GM10266 (cell line): ENCODE results near the gene CRELD1.

ENCODE experiments used
- DNase-seq: peaks from one replicate; pipeline ENCODE4 v3.0.0; 2012; ENCODE audit errors: extremely low spot score
- CTCF ChIP-seq: IDR thresholded peaks from 2 replicates; pipeline ENCODE4 v1.5.1; 2012; ENCODE audit warnings: mild to moderate bottlenecking, low read depth; ENCODE audit not compliant: control insufficient read depth, insufficient read depth; ENCODE audit errors: missing control alignments

Gene CRELD1

DNA sequence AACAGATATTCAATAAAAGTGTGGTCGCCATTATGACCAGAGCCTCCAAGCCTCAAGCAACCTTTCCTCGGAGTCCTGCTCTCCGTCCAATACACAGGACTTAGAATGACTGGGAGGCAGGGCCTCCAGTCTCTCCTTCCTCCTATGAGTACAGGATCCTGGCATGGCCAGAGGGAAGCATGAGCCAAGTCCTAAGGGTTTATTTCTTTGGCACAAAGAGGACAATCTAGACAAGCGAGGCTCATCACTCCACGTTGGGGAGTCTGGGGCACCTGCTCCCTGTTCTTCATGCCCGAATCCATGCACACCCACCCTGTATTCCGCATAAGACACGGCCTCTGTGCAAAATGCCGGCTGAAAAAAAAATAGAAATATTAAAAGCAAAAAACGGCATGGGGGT lies 11.7 kb downstream of the CRELD1 start:
- TF ChIP-seq CTCF, result no peak
- DNase-seq, result no peak

GRCh38 chr3:9946112-9947024 lies 12.7 kb downstream of the CRELD1 start:
- peak; percentile 31 for TF ChIP-seq CTCF
- DNase-seq, result no peak

DNA sequence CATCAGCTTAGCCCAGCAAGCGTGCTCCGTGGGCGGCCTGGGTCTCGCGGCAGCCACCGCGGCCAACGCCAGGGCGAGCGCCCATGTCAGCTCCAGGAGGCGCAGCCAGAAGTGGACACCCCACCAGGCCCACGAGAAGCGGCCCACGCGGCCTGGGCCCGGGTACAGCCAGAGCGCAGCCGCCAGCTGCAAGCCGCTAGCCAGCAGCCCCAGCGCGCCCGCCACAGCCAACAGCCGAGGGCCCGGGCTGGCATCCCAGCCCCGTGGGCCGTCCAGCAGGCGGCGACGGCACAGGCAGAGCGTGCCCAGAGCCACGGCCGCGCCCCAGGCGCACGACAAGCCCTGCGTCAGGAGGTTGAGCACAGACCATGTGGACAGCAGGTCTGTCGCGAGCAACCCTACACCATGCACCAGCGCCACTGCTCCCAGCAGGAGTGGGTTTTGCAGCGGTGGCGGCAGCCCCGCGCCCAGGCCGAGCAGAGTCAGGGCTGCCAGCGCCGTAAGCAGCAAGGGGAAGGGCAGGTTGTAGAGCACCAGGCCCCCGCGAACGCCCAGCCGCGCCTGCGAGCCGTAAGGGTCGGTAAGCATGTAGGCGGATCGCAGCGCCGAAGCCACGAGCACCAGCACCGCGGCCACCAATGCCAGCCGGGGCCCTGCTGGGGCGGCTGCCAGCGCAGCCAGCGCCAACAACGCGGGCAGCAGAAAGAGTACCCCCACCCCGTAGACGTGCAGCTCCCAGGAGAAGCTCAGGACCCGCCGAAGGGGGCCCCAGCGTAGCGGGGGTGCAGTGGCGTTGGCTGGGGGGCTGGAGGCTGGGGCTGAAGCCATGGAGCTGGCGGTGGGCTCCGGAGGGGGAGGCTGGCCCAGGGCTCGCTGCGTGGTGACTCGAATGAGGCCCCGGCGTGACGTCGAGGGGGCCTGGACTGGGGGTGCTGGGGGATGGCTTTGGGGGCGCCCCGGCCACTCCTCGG lies 13.7 kb downstream of the CRELD1 start:
- no peak for DNase-seq

DNA sequence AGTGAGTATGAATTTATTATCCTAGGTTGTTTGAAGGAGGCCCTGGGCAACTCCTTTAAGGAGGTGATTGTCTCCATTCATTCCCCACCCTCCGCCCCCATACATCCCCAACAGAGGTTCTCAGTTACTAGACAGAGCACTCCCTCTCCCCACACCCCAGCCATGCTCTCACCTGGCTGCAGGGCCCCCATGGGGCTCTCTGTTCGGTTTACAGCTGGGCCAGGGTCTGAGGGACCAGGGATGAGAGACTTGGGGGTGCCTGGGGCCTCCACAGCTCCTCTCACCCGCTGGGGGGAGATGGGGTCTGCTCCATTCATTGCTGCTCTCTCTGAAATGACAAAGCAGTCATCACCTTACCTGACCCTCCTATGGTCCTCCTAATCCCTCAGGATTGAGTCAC lies 15.0 kb downstream of the CRELD1 start:
- no peak for DNase-seq
- TF ChIP-seq CTCF, result no peak

More for the DNA sequence above, 13.7 kb downstream of the CRELD1 start:
- TF ChIP-seq CTCF, result no peak

GRCh38 chr3:9949115-9949514 lies 15.5 kb downstream of the CRELD1 start:
- no peak for DNase-seq

GRCh38 chr3:9949626-9950025 lies 16.0 kb downstream of the CRELD1 start:
- no peak for TF ChIP-seq CTCF

More at GRCh38 chr3:9949115-9949514, 15.5 kb downstream of the CRELD1 start:
- no peak for TF ChIP-seq CTCF

More at GRCh38 chr3:9949626-9950025, 16.0 kb downstream of the CRELD1 start:
- no peak for DNase-seq
